ENCODE data around the gene SF3A2.

GRCh38 chr19:2249880-2250765, 13.5 kb downstream of the SF3A2 start:
- TF ChIP-seq CTCF (conservative IDR thresholded peaks at IDR 0.05; ENCODE audit: low read length) = no peak
- TF ChIP-seq EZH2phosphoT487 (IDR thresholded peaks at IDR 0.05; ENCODE audit: borderline replicate concordance) = no peak
